Stimulated activated CD8-positive, alpha-beta memory T cell treated with anti-CD3 and anti-CD28 coated beads, Interleukin-4, amount 100 ng/mL, for 4 hours (primary cell): ENCODE results near the gene PRMT5.
"Not testable (repeated sequence)": the region's sequence is repeated elsewhere in the genome, so short reads cannot be mapped to it uniquely, and the experiment has no call there.

Experiments used
- DNase-seq, 2 donors: peaks; one replicate each; pipeline ENCODE4 v3.0.0-alpha.2; 2020; ENCODE audit warnings: low read depth in 2 of 2, low spot score in 1 of 2

PRMT5 gene

DNA sequence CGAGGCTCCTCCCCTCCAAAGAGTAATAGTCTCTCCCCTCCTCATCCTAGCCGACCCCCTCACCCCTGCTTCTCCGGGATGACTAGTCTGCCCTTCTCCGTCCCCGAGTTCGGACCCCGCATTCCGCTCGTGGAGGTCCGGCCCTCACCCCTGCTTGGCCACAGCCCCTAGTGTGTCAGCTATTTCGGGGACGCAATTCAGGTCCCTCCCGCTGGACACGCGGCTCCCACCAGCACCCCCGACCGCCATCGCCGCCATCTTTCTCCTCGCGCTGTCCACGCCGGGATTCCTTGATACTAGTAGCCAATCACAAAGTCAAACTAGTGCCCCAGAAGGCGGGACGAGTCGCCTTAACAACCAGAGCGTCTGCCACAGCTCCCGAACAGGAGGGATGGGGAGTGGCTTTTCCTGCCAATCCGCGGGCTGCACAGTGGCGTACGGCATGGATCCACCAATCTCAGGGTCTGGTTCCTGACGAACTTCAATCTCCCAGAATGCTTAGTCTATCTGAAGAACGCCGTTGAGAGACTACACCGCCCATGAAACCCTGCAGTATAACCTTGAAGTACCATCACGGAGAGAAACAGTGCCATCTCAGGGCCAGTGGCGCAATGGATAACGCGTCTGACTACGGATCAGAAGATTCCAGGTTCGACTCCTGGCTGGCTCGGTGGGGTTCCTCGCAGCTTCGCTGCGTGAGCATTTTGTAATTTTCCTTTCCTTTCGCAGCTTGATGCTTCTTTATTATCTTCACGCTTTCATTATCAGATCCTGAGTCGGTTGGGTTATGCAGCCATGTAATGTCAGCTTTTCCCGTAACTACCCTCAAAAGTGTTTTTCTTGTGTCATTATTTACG is at the start of gene PRMT5:
Gene PRMT5 (minus strand): TSS at position 273 of the 857 bp plus-strand sequence. CDS start 15 bp downstream, at position 258.
- DNase-seq: peak; percentile 96 to 97

DNA sequence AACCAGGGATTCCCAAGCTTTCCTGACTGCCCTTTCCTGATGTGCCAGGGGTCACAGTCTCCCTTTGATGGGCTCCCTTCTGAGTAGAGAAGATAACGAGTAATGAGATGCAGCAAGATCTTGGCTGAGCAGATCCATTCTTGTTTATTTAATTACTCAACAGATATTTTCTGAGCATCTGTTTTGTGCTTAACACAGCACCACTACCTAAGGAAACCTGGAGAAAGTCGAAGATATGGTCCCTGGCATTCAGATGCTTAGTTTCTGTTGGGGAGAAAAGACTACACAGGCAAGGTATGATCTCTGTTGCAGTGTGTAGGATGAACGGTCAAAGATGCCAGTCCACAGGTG is 49.3 kb upstream of the PRMT5 start:
- DNase-seq: no peak

DNA sequence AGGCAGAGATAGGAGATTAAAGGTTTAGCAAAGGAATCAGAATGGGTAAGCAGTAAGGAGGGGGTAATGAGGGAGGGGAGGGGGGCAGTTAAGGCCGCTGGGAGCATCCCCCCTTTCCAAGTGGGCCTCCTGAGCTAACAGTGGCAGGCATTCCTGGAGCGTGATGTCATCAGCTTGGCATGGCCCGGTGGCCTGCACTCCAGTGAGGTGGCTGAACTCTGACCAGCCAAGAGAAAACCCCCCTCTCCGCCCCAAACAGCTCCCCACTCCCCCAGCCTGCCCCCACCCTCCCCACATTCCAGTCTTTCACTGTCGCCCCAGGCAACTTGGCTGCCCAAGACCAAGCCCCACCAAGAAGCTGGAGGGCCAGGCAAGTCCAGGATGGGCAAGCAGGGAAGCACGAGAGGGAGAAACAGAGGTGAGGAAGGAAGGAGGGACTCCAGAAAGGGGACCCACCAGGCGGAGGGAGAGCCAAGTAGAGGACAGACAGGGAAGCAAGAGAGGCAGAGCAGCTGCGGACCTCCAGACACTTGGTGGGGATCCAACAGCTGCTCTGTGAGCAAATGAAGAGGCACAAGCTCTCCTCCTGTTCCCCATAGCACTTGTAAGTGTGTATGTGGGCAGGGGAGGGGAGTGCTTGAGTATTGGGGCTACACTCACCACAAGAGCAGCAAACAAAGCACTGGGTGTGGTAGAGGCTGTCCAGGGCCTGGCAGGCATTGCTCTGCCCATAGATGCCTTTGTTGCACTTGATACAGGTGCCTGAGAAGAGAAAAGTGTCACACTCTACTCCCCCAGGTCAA is 48.7 kb upstream of the PRMT5 start:
- no peak for DNase-seq

DNA sequence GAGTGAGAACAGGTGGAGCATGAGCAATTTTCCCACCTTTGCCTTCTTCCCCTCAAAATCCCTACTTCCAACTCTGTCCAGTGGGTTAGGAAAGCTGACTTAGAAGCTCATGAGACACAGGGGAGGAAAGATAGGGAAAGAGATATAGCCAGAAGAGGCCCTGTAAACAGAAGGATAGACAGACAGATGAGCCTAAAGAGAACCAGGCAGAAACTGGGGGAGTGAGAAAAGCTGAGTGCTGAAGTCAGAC is 48.2 kb upstream of the PRMT5 start:
- DNase-seq: no peak

DNA sequence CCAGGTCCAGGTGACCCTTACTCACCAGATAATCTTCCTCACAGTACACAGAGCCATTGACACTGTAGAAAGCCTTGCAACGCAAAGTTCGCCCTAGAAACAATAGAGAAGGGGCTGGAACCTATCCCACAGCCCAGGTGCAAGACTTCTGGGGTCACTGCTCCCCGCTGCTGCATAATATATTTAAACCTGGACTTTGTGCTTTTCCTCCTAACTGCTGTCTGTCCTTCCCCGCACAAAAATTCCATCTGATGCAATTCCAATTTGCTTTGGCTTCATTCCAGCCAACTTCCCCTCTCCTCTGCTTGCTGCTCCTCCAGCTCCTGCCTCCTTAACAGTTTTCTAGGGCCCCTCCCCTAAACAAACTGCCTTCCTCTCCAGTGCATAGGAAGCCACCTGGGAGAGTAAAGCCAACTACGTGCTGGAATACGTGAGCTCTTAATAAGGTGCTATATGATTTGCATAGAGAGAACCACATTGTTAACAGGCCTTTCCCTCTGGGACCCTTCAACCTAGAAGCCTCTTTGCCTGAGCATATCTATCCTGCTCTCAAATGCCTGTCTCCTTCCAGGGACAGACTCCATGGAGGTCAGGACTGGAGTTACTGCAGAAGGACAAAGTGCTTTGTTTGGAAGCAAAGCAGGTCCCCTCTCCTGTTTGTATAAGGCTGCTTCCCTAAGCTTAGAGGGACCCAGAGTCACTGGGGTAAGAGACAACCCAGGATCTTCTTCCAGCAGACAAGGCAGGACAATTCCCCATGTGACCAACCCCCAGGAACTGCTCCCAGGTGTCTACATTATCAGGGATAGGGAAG is 47.7 kb upstream of the PRMT5 start:
- DNase-seq: no peak

DNA sequence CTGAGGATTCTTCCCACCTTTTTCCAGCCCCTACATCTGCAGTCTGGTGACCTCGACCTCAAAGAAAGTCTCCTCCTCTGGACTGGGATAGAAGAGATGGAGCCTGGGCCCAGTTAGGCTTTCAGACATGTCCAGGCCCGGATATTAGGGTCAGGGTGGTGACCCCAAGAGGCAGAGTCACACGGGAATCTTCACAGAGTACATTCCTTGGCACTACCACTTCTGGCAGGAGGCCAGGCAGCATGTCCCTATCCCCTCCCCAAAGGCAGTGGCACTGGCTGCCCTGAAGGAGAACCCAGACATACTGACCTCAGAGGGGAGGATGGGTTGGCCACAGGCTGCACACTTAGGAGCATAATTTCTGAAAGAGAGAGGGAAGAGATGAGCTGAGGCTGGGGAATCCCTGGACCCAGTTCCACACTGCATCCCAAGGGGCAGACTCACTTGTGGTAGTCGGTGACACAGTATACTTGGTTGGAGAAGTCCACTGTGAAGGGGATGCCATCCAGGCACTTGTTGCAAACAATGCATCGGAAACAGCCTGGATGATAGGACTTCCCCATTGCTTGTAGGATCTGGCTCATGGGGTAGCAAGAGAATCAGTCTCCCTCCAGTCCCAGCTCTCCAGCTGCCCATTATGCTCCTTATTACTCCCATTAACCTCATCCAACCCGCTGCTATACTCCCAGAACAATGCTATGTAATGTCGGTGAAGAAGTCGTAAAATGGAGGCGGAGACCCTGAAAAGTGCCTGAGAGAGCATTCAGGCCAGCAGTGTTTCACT is 45.5 kb upstream of the PRMT5 start:
- DNase-seq: no peak

DNA sequence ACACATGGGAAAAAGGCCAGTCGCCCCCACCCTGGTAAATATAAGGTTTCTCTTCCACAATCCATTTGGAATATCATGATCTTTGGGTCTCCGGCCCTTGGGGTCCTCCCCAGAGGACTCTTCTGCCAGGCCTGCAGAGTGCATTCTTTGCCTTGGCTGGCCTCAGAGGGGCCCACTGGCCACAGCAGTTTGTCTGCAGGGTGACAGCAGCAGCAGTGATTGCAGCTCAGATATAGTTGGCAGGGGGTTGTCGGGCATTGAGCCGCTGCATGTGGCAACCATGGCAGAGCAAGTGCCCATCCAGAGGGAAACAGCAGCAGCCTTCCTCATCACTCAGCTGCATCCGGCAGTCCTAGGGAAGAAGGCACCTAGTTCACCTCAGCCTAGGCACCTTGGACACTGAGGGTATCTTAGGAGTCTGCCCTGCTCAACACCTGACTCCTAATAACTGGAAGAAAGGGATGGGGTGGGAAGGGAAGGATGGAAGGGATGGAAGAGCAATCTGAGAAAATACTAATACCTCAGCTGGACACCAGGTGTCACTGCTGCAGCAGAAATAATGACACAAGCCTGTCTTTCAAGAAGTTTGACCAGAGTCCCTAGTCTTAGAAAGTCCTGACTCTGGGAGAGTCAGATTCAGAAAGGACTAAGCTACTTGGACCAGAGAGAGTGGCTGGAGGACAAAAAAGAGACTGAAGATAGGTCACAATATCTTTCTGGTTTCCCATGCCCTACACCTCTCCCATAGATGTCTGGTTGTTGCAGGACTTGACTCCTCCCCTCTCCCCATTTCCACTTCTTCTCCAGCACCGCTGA is 44.2 kb upstream of the PRMT5 start:
- DNase-seq: no peak

DNA sequence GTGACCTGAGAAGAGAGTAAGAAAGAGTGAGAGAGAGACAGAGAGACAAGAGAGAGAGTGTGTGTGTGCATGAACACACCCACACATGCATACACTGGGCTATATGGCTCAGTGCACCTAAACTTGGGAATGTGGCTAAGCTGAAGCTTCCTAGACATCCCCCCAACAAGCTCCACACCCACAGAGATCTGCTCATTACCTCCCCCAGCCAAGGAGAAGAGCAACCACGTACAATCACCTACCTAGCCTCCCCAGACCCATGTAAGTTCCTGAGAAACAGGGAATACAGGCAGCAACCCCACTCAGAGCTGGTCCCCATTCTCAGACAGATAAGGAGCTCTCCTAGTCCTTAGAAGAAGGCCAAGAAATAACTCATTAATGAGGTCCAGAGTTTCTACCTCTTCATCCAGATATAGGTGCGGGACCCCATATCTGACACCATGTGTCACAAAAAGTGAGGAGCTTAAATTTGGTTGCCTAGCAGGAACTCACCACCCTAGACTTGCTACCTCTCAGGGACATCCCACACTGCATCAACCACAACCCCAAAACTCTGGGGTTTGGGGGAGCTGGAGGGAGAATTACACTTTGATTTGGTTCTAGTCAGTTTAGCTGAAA is 43.2 kb upstream of the PRMT5 start:
- no peak for DNase-seq

DNA sequence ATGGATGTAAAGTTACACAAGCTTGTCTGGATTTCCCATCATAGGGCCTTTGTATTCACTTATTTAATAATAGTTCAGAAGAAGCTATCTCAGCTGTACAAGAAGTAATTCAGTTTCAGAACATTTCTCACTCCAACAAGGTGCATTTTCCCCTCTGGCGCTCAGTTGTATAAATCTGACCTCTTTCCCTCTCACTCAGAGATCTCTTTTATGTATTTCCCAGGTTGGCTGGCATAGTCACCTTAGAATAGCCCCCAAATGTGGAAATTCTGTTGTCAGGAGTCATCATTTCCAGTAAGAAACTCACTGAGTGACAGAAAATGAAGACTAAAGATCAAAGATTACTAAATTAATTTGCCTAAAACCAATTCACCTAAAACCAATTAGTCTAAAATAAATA is 42.0 kb upstream of the PRMT5 start:
- DNase-seq: no peak

DNA sequence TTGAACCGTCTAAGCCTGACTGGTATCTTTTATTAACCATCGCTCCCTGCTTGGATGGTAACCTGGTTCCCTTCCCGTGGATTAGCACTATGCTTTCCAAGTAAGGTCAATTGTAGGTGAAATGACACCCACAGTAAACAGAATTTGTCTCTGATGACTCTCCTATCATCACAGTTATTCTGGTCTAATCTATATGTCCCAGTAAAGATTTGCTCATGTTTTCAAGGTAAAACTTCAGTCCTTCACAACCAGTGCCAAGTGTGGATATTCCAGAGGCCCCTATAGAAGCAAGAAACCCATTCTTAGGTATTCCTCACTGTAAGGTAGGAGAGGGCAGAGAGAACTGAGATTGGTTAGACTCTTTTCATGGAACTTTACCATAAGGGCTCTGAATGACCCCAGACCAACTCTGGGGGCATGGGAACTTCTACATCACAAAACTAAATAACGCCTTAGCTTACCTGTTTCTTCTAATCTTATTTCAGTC is 37.6 kb upstream of the PRMT5 start:
- no peak for DNase-seq

DNA sequence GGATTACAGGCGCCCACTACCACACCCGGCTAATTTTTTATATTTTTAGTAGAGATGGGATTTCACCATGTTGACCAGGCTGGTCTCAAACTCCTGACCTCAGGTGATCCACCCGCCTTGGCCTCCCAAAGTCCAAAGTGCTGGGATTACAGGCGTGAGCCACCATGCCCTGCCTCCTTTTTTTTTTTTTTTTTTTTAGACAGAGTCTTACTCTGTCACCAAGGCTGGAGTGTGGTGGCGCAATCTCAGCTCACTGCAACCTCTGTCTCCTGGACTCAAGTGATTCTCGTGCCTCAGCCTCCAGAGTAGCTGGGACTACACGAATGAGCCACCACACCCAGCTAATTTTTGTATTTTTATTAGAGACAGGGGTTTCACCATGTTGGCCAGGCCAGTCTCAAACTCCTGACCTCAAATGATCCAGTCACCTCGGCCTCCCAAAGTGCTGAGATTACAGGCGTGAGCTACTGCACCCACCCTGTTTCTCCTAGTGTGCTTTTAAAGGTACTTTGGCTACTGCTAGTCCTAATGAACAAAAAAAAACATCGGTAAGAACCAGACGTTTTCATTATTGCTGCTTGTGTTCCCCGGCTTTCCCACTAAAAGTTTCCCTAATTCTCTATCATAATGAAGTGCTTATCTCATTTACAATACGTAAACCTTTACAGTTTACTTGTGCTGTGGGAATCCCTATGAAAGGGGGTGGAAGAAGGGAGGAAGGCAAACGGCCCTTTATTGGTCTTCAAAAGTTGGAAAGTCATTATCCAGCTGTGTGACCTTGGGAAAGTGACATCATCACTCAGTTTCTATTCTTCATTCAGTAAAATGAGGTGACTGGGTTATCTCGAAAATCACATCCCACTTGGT is 37.0 kb upstream of the PRMT5 start:
- DNase-seq: not testable (repeated sequence)

DNA sequence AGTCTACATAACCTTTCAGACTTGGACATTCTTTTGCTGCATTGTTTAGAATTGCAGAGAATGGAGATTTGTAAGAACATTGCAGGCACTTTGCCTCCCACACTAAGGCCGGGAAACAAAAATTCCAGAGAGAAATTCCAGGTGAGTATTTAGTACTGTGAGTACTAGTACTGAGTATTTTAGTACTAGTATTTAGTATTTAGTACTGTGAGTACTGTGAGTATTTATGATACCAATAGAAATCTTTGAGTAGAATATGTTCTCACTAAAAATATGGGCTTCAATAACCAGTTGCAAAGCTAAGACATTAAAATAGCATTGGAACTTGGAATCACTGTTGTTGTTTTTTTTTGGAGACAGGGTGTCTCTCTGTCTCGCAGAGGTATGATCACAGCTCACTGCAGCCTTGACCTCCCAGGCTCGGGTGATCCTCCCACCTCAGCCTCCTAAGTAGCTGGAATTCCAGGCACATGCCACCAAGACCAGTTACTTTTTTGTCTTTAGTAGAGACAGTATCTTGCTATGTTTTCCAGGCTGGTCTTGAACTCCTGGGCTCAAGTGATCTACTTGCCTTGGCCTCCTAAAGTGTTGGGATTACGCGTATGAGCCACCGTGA is 33.0 kb upstream of the PRMT5 start:
- DNase-seq: no peak

DNA sequence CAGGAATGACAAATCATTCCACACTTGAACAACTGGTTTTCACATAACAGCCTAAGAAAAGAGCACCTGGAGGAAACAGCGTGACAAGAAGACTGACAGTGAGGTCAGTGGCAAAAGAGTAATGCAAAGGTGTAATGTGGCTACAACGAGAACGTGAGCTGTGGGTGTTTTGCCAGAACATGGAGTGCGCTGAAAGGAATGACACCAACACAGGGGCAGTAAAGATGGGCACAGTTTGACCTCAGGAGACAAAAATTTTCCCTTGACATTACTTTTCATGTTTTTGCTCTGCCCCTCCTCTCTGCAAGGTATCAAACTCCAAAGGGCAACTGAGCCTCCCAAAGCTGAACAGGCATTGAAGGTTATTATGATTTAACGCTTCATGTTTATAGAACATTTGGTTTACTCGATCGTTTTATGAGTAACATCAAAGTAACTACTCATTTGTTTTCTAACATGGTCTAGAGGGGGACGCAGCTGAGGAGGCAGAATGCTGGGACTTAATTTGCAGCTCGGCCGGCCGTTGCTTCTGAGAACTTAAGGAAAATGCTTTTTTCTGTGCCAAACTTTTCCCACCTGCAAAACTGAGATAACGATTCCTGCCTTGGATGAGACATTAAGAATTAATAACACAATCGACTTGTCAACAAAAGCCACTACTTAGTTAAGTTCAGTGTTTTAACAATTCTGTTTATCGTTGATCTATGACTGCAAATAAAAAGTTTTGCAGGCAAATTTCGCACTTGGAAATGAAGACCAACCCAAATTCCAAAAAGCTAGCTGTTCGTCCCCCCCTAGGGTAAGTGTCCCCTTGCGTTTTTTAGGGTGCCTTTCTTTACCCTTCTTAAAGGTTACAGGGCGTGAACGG is 26.8 kb upstream of the PRMT5 start:
- DNase-seq: no peak

DNA sequence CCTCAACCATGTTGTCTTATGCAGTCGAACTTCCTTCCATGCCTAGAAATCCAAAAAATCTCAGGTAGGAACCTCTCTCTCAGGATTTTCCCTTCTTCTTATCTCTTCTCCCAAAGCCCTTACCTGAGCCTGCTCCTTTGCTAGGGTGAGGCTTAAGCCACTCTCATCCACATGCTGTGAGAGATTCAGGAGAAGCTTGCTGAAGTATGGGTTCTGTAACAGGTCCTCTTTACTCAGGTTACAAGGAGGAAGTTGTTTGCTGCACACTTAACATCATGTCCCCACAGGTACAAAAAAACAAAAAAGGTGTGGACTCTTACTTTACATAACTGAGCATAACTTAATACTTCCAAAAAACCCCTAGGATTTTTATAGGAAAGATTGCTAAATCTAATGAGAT is 23.2 kb upstream of the PRMT5 start:
- DNase-seq: no peak

DNA sequence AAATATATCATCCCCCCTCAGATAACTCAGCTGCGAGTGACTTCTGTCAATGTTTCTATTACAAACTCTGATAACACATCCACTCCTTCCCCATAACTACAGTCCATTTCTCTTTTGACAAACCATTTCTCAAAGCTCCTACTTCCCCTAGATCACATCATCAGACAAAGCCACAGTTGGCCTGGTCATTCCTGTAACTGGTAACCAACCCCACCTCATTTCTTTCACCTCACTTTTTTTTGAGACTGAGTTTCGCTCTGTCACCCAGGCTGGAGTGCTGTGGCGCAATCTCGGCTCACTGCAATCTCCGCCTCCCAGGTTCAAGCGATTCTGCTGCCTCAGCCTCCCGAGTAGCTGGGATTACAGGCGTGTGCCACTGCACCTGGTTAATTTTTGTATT is 22.6 kb upstream of the PRMT5 start:
- DNase-seq: not testable (repeated sequence)

DNA sequence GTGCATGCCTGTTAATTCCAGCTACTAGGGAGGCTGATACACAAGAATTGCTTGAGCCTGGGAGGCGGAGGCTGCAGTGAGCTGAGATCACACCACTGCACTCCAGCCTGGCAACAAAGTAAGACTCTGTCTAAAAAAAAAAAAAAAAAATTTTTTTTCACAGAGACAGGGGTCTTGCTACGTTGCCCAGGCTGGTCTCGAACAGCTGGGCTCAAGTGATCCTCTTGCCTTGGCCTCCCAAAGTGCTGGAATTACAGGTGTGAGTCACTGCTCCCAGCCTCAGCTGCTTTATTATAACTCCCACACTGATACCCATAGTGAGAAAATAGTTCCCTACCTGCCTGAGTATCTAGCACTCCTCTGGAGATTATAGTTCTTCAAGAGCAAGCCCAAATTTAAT is 16.5 kb upstream of the PRMT5 start:
- no peak for DNase-seq

DNA sequence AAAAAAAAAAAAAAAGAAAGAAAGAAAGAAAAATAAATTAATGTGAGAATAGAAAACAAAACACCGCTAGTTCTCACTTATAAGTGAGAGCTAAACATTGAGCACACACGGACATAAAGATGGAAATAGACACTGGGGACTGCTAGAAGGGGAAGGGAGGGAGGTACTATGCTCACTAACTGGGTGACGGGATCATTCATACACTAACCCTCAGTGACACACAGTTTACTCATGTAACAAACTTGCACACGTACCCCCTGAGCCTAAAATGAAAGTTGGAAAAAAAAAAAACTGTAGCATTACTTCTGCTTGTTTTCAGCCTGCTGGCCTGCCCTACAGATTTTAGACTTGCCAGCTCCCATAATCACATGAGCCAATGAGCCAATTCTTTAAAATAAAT is 10.5 kb upstream of the PRMT5 start:
- no peak for DNase-seq
